Measurements from ENCODE around the gene CCDC92. TPM values are rescaled to one million over a fixed set of nuclear protein-coding genes. Genes with fewer than 3 reads are reported as not detected.
A peak's percentile ranks its signal among the peaks of the same experiment; 100 is the strongest.

Gene CCDC92, protein sequence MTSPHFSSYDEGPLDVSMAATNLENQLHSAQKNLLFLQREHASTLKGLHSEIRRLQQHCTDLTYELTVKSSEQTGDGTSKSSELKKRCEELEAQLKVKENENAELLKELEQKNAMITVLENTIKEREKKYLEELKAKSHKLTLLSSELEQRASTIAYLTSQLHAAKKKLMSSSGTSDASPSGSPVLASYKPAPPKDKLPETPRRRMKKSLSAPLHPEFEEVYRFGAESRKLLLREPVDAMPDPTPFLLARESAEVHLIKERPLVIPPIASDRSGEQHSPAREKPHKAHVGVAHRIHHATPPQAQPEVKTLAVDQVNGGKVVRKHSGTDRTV
- 10 to 100 TPM in 1 of 2 donors, 1 to 10 TPM in 1; 9.6 to 19.5 TPM for total RNA-seq

DNA sequence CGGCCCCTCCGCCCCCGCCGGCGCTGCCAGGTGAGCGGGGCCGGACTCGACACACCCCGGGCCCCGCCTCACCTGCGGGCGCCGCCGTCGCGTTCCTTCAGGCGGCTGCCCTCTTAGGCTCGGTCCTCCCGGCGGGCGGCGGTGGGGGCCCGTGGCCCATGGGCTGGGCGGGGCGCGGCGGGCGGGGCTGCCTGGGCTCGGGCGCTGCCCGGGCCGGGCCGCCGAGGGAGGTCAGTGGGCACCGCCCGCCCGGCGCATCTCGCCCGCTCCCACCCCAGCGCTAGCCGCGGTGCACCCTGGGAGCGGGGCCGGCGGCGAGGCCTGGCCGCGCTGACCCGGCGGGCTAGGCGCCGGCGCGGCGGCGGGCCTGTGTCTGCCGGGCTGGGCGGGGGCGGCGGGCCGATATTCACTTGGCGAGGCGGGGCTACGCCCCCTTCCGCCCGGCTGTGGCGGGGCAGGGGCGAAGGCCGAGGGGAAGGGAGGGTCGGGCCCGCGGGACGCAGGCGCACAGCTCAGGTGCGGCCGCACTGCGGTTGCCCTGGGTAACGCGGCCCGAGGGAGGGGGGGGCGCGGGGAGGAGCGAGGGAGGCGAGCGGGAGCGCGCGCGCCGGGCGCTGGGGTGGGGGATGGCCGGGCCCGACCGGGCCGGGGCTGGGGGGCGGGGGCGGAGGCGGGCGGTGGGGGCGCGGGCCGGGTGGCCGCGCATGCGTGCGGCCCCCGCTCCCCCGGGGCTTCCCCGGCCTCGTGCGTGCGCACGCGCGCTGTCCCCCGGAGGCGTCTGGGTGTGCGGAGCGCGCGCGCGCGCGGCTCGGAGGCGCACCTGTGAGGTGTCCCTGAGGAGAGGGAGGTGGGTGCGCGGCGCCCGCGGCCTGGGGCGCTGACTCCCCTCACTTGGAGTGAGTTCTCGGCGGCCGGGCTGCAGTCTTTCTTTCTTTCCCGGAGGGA lies at the start of gene CCDC92, which contains the start of gene ZNF664:
Gene CCDC92, minus strand, starts transcription at position 375 of the 945 bp plus-strand sequence. CDS start 28,526 bp downstream, outside the sequence.
Gene ZNF664, plus strand, starts transcription at position 759 of the 945 bp plus-strand sequence. CDS start 38,930 bp downstream, outside the sequence.
- TF ChIP-seq, protein P1, sequence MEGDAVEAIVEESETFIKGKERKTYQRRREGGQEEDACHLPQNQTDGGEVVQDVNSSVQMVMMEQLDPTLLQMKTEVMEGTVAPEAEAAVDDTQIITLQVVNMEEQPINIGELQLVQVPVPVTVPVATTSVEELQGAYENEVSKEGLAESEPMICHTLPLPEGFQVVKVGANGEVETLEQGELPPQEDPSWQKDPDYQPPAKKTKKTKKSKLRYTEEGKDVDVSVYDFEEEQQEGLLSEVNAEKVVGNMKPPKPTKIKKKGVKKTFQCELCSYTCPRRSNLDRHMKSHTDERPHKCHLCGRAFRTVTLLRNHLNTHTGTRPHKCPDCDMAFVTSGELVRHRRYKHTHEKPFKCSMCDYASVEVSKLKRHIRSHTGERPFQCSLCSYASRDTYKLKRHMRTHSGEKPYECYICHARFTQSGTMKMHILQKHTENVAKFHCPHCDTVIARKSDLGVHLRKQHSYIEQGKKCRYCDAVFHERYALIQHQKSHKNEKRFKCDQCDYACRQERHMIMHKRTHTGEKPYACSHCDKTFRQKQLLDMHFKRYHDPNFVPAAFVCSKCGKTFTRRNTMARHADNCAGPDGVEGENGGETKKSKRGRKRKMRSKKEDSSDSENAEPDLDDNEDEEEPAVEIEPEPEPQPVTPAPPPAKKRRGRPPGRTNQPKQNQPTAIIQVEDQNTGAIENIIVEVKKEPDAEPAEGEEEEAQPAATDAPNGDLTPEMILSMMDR (IDR thresholded peaks at IDR 0.05), result no peak
- no peaks in the 10 kb centered on the region for H3K4me1 ChIP-seq
- peak within 1 kb of the TSS; percentile 93 to 94 for H3K9ac ChIP-seq (ENCODE audit: low read depth in 2 of 2, low read length in 2 of 2)
- H3K27me3 ChIP-seq, result no peaks in the 10 kb centered on the region
- peak within 1 kb of the TSS; percentile 92 for H3K27ac ChIP-seq
- peak within 1 kb of the TSS; percentile 96 for H3K4me3 ChIP-seq
- no peaks in the 10 kb centered on the region for H3K9me3 ChIP-seq
- peak; percentile 94 for DNase-seq
- no peaks in the 10 kb centered on the region for H3K36me3 ChIP-seq
- intact Hi-C loops (cut with DNase I), result no loop called here

DNA sequence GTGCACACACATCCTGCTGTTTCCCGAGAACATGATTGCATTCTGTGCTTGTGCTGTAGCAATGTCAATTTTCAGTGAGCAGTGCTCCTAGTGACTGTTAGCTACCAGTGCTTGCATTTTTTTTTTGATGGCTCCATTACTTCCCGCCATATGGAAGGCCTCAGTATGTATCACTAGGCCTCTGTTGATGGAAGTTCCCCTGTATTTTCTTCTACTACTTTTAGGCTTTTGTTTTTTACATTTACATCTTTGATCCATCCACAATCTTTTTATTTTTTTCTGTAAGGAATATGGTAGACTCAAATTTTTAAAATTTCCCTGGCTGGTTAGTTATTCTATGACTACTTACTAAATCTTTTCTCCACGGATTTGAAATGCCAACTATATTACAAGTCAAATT lies 49.5 kb upstream of the CCDC92 start:
- Histone ChIP-seq H3K9ac (ENCODE audit: low read depth in 2 of 2, low read length in 2 of 2) (no peak overlapping the region), H3K4me1 (no peaks in the 10 kb centered on the region), H3K9me3 (no peaks in the 10 kb centered on the region), H3K27ac (no peak overlapping the region), H3K27me3 (no peaks in the 10 kb centered on the region), H3K4me3 (no peak overlapping the region), H3K36me3 (no peaks in the 10 kb centered on the region)
- no peak for DNase-seq
- TF ChIP-seq, protein P1 (IDR thresholded peaks at IDR 0.05), result no peak
- intact Hi-C loops (cut with DNase I), result no loop called here

DNA sequence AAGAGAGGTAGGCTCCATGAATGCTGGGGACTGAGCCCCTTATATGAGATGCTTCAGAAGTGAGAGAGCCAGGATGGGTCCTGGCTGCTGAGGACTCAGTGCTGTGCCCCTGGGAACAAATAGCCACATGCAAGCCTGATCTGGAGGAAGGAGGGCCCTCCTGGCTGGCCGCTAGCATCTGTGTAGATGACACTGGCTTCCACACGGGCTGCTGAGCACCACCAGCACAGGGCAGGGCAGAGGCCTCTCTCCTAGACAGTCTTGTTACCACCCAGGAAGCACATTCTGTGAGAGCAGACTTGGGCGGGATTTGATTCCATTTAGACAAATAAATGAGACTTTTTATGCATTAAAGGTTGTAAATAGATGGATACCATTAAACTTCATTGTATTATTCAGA lies 48.4 kb upstream of the CCDC92 start:
- H3K27ac ChIP-seq, result no peak overlapping the region
- no peaks in the 10 kb centered on the region for H3K36me3 ChIP-seq
- intact Hi-C loops (cut with DNase I), result no loop called here
- no peak for DNase-seq
- no peak overlapping the region for H3K9ac ChIP-seq (ENCODE audit: low read depth in 2 of 2, low read length in 2 of 2)
- H3K9me3 ChIP-seq, result no peaks in the 10 kb centered on the region
- H3K27me3 ChIP-seq, result no peaks in the 10 kb centered on the region
- TF ChIP-seq, protein P1 (IDR thresholded peaks at IDR 0.05), result no peak
- no peak overlapping the region for H3K4me3 ChIP-seq
- no peaks in the 10 kb centered on the region for H3K4me1 ChIP-seq

DNA sequence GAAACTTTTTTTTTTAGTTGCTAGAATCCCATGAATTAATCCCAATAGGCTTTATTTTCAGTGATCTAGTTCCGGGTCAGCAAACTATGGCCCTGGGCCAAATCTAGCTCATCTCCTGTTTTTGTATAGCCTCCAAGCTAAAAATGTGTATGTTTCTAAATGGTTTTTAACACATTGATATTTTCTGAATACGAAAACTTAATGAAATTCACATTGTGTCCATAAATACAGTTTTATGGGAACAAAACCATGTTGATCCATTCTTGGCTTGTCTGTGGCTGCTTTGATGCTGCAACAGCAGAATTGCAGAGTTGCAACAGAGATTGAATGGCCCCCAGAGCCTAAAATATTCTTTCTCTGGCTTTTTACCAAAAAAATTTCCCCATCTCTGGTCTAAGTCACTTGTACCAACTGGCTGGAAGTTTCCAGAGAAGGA lies 47.9 kb upstream of the CCDC92 start:
- H3K9me3 ChIP-seq, result no peaks in the 10 kb centered on the region
- no peaks in the 10 kb centered on the region for H3K4me1 ChIP-seq
- no peak for DNase-seq
- no peaks in the 10 kb centered on the region for H3K36me3 ChIP-seq
- intact Hi-C loops (cut with DNase I), result no loop called here
- no peak overlapping the region for H3K9ac ChIP-seq (ENCODE audit: low read depth in 2 of 2, low read length in 2 of 2)
- no peak overlapping the region for H3K27ac ChIP-seq
- TF ChIP-seq, protein P1 (IDR thresholded peaks at IDR 0.05), result no peak
- no peaks in the 10 kb centered on the region for H3K27me3 ChIP-seq
- H3K4me3 ChIP-seq, result no peak overlapping the region

DNA sequence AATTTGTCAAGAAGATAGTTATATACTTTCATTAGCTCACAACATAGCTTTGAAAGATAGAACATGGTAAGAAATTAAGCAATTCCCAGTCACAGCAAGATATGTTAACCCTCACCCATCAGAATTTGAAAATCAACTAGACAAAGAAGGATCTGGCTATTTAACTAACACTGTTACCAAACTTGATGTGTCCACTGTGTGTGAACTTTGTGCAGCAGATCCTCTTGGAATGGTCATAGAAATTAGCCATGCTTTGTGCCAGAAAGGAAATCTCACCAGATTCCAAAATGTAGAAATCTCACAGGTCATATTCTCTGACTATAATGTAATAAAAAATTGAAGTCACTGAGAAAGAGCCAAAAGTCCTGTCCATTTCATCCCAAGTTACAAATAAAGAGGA lies 46.5 kb upstream of the CCDC92 start:
- DNase-seq, result no peak
- H3K4me1 ChIP-seq, result no peaks in the 10 kb centered on the region
- intact Hi-C loops (cut with DNase I), result no loop called here
- H3K27ac ChIP-seq, result no peak overlapping the region
- TF ChIP-seq, protein P1 (IDR thresholded peaks at IDR 0.05), result no peak
- no peaks in the 10 kb centered on the region for H3K9me3 ChIP-seq
- H3K27me3 ChIP-seq, result no peaks in the 10 kb centered on the region
- no peak overlapping the region for H3K4me3 ChIP-seq
- H3K36me3 ChIP-seq, result no peaks in the 10 kb centered on the region
- H3K9ac ChIP-seq (ENCODE audit: low read depth in 2 of 2, low read length in 2 of 2), result no peak overlapping the region
